Measurements from ENCODE around the gene PEX11B.

Gene PEX11B

DNA sequence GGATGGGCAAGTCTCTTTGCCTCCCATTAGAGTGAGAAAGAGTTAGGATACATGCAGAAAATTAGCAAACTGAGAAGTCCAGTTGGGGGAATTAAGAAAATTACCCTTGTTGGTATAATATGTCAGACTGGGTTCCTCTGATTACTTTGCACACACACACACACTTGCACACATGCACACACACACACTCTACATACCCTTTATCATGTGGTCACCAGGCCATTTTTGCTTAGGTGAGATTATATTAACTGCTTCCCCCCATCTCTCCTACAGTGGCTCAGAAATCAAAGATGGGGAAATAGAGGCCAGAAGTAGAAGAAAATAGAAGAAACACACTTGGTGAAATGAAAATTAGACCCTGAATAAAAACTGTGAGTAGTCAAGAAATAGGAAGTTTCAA lies 40.2 kb upstream of the PEX11B start:
- Mint-ChIP-seq H3K9me3 (no peaks in the 10 kb centered on the region), H3K4me3 (no peak overlapping the region), H3K4me1 (ENCODE audit: low read depth) (peaks cover 67% of the 10 kb centered on the region)

DNA sequence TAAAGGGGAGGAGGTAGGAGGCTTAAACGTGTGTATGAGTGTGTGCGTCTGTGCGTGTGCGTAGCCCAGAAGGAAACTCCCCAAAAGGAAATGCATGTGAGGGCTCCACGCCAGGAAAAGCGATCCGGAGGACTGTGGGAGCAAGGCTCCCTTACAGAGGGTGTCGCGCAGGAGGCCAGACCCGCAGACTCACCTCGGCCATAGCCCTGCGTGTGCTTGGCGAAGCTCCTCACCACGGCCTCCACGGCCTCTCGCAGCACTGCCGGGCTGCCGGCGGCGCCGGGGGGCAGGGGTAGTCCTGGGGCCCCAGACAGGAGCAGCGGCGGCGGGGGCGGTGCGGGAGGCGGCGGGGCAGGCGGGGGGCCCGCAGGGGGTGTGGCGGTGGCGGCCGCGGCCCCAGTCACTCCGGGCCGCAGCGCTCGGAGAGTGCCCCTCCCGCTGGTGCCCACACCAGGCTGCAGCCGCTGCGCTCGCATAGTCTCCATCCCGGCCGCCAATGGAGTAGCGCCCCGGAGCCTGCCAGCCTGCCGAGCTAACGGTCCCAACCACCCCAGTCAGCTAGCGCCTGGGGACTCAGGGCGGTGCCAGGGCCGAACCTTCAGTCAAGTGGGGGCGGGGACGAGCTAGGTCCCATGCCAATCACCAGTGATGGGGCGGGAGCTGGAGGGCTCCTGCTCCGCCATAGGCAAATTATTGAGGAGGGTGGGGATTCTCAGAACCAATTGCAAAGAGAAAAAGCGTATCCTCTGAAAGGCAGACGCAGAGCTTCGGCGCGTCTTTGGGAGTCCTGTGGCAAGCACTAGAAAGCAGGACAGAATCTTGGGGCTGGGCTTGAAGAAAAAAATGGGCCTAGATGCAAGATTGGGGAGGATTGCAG lies 39.2 kb upstream of the PEX11B start, which contains the start of gene LIX1L:
Gene LIX1L, minus strand, starts transcription at position 575 of the 877 bp plus-strand sequence. Its CDS starts 90 bp downstream, at position 485.
- peaks cover 56% of the 10 kb centered on the region for H3K4me1 Mint-ChIP-seq (ENCODE audit: low read depth)
- H3K9me3 Mint-ChIP-seq, result no peaks in the 10 kb centered on the region
- peaks cover 4% of the 10 kb centered on the region for H3K36me3 Mint-ChIP-seq (ENCODE audit: low read depth)
- H3K4me3 Mint-ChIP-seq, result peak within 1 kb of the TSS; percentile 96
- peak within 1 kb of the TSS; percentile 92 for H3K27ac Mint-ChIP-seq
- H3K27me3 Mint-ChIP-seq (ENCODE audit: low read depth), result peaks cover 6% of the 10 kb centered on the region

More for the DNA sequence above, 40.2 kb upstream of the PEX11B start:
- Mint-ChIP-seq H3K27me3 (ENCODE audit: low read depth) (peaks cover 6% of the 10 kb centered on the region), H3K27ac (no peak overlapping the region), H3K36me3 (ENCODE audit: low read depth) (peaks cover 6% of the 10 kb centered on the region)

DNA sequence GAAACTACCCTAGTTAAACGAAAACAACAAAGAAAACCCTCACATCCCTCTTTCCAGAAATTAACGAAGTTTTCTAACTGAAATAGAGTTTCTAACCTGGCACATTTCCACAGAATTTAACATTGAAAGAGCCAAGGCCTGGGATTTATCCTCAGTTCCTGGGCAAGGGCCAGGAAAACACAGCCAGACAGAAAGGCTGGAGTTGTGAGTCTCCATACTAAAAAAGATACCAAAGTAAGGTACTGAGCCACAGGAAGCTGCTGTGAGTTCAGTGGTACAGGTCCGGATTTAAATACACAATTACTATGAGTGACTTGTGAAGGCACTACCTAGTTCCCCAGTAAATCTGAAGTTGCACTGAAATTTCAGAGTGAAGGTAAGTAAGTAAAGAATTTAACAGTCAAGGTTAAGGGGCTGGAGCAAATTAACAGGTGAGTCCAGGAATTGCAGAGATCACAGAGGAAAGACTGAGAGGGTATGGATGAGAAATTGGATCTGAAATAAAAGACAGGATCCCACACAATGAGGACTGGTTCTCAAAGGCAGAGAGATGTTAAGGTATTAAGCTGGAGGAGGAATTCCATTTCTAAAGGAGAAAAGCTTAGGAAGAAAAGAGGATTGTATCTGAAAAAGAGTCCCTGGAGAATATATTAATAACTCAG lies 38.4 kb upstream of the PEX11B start:
- Mint-ChIP-seq H3K4me1 (ENCODE audit: low read depth) (peaks cover 52% of the 10 kb centered on the region), H3K27me3 (ENCODE audit: low read depth) (peaks cover 6% of the 10 kb centered on the region), H3K9me3 (no peaks in the 10 kb centered on the region), H3K27ac (peak overlapping the region; percentile 92), H3K4me3 (peak overlapping the region; percentile 96), H3K36me3 (ENCODE audit: low read depth) (peaks cover 8% of the 10 kb centered on the region)

DNA sequence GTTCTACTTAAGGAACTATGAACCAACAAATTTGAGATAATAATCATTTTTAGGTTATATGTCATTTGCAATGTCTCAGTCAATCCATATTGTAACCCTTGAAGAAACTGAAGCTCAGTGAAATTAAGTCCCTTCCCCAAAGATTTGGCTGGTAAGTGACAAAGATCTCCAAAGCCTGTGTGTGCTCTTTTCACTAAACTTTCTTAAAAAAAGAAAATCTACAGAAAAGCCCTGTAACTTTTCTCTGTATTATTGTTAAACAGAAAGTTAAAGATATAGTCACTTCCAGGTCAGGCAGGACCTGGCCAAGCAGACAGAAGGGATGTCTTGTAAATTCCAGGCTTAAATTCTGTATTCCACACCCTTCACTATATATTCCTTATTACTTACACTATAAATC lies 37.8 kb upstream of the PEX11B start:
- Mint-ChIP-seq H3K4me3 (peak overlapping the region; percentile 96), H3K4me1 (ENCODE audit: low read depth) (peaks cover 52% of the 10 kb centered on the region), H3K27me3 (ENCODE audit: low read depth) (peaks cover 6% of the 10 kb centered on the region), H3K9me3 (no peaks in the 10 kb centered on the region), H3K27ac (peak overlapping the region; percentile 92), H3K36me3 (ENCODE audit: low read depth) (peaks cover 11% of the 10 kb centered on the region)

DNA sequence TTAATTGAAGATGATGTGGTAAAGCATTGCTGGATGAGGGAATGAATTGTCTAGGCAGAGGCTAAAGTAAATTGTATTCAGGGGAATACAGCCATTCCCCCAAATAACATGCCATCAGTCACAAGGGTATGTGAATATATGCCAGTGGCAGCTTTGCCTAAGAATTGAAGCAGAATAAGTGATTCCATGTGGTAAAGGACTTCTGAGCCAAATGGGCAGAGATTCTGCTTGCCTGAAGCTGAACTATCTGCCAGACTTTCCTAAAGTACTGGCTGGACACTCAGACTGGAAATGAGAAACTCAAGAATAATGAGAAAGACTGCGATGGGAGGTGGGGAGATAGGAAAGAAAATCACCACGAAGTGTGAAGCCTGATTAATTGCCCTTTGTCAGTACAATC lies 36.9 kb upstream of the PEX11B start:
- H3K9me3 Mint-ChIP-seq, result no peaks in the 10 kb centered on the region
- peak overlapping the region; percentile 33 for H3K4me3 Mint-ChIP-seq
- H3K27ac Mint-ChIP-seq, result no peak overlapping the region
- H3K27me3 Mint-ChIP-seq (ENCODE audit: low read depth), result peaks cover 6% of the 10 kb centered on the region
- H3K36me3 Mint-ChIP-seq (ENCODE audit: low read depth), result peaks cover 11% of the 10 kb centered on the region
- peaks cover 55% of the 10 kb centered on the region for H3K4me1 Mint-ChIP-seq (ENCODE audit: low read depth)

DNA sequence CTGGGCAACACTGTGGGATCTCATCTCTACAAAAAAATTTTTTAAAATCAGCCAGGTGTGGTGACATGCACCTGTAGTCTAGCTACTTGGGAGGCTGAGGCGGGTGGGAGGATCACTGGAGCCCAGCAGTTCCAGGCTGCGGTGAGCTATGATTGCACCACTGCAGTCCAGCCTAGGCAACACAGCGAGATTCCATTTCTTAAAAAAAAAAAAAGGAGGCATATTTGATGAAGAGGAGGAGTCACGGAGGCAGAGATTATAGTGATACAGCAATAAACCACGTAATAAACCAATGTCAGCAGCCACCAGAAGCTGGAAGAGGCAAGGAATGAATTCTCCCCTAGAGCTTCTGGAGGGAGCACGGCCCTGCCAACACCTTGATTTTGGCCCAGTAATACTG lies 35.3 kb upstream of the PEX11B start:
- Mint-ChIP-seq H3K4me1 (ENCODE audit: low read depth) (peaks cover 48% of the 10 kb centered on the region), H3K27me3 (ENCODE audit: low read depth) (no peaks in the 10 kb centered on the region), H3K4me3 (no peak overlapping the region), H3K27ac (no peak overlapping the region), H3K9me3 (no peaks in the 10 kb centered on the region), H3K36me3 (ENCODE audit: low read depth) (peaks cover 18% of the 10 kb centered on the region)

DNA sequence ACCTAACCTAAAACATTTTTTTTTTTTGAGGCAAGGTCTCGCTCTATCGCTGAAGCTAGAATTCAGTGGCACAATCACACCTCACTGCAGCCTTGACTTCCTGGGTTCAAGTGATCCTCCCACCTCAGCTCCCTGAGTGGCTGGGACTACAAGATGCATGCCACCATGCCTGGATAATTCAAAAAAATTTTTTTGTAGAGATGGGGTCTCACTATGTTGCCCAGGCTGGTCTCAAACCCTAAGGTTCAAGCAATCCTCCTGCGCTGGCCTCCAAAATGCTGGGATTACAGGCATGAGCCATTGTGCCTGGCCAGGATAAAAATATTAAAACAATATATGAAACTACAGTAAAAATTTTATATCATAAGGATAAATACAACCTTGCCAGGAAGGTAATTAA lies 34.4 kb upstream of the PEX11B start:
- Mint-ChIP-seq H3K27me3 (ENCODE audit: low read depth) (no peaks in the 10 kb centered on the region), H3K4me1 (ENCODE audit: low read depth) (peaks cover 42% of the 10 kb centered on the region), H3K27ac (no peak overlapping the region), H3K4me3 (no peak overlapping the region), H3K36me3 (ENCODE audit: low read depth) (peaks cover 18% of the 10 kb centered on the region), H3K9me3 (no peaks in the 10 kb centered on the region)

DNA sequence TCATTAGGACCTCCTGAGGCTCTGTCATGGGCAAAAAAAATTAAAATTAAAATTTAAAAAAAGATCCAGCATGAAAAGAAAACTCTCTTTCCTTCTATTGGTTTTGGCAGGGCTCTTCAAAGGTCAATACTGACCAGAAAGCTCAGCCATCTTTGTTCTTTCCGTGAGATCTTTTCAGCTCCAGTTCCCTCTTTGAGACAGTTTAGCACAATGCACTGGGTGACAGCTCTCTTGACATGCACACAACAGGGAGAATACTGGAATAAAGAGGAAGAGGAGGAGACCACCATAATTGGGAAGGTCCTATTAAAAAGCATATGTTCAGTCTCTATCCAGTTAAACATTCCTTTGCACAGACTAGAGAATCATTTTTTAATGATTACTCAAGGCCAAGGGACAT lies 33.0 kb upstream of the PEX11B start:
- H3K27ac Mint-ChIP-seq, result no peak overlapping the region
- peaks cover 35% of the 10 kb centered on the region for H3K4me1 Mint-ChIP-seq (ENCODE audit: low read depth)

DNA sequence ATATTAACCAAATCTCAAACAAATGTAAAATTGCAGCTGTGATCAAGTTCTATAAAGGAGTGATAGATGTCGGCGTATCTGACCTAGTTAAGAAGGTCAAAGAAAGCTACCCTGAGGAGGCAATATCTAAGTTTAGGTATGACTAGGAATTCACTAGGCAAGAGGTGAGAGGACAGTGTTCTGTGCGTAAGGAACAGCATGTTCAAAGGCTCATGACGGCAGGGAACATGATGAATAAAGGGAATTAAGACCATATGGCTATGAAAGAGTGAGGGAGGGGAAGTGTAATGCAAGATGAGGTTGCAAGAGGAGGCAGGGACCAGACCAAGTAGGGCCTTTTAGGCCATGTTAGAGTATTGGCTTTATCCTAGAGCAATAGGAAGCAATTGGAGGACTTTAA lies 30.7 kb upstream of the PEX11B start:
- peaks cover 18% of the 10 kb centered on the region for H3K36me3 Mint-ChIP-seq (ENCODE audit: low read depth)
- no peak overlapping the region for H3K27ac Mint-ChIP-seq
- H3K4me1 Mint-ChIP-seq (ENCODE audit: low read depth), result peaks cover 16% of the 10 kb centered on the region

More for the DNA sequence above, 33.0 kb upstream of the PEX11B start:
- no peaks in the 10 kb centered on the region for H3K9me3 Mint-ChIP-seq
- peaks cover 21% of the 10 kb centered on the region for H3K36me3 Mint-ChIP-seq (ENCODE audit: low read depth)
- H3K4me3 Mint-ChIP-seq, result no peak overlapping the region
- H3K27me3 Mint-ChIP-seq (ENCODE audit: low read depth), result no peaks in the 10 kb centered on the region

DNA sequence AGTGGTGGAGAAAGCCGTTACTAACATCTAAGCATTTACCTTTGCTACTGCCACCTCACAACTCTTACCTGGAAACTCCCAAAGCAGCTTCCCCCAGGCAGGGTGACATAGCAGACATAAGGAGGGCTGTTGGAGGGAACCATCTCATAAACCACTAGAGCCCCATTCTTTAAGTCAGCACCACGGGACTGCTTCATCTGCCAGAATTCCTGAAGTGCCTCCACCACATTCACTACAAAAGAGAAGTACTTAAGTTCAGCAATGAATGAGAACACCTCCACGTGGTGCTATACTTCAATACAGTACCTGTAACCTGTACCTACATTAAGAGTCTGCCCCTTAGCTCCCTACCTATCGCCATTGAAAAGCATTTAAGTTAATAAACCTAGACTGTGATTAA lies 29.0 kb upstream of the PEX11B start:
- no peaks in the 10 kb centered on the region for H3K9me3 Mint-ChIP-seq

More for the DNA sequence above, 30.7 kb upstream of the PEX11B start:
- H3K27me3 Mint-ChIP-seq (ENCODE audit: low read depth), result no peaks in the 10 kb centered on the region
- H3K9me3 Mint-ChIP-seq, result no peaks in the 10 kb centered on the region
- H3K4me3 Mint-ChIP-seq, result no peak overlapping the region

DNA sequence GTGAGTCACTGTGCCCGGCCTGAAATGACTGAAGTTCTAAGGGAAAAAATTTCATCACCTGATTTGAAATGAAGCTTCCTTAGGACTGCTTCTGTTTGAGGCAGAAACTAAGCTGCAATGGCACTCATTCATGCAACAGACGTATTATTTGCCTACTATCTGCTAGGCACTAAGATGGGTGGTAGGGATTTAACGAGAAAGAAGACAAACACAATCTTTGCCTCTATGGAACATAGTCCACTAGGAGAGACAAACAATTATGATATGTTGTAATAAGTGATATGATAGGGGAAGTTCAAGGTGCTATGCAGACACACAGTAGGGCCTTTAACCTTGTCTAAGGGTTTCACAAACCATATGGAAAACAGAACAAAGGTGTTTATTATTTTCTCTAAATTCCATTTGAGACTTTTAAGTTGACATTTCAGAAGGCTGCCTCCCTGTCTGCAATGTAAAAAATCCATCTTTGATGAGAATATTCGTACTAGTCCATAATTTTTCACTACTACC lies 28.0 kb upstream of the PEX11B start:
- Mint-ChIP-seq H3K9me3 (no peaks in the 10 kb centered on the region), H3K27ac (no peak overlapping the region), H3K4me1 (ENCODE audit: low read depth) (peaks cover 14% of the 10 kb centered on the region), H3K4me3 (no peak overlapping the region), H3K36me3 (ENCODE audit: low read depth) (peaks cover 23% of the 10 kb centered on the region), H3K27me3 (ENCODE audit: low read depth) (no peaks in the 10 kb centered on the region)

More for the DNA sequence above, 29.0 kb upstream of the PEX11B start:
- Mint-ChIP-seq H3K4me3 (no peak overlapping the region), H3K27ac (no peak overlapping the region), H3K4me1 (ENCODE audit: low read depth) (peaks cover 17% of the 10 kb centered on the region), H3K36me3 (ENCODE audit: low read depth) (peaks cover 22% of the 10 kb centered on the region), H3K27me3 (ENCODE audit: low read depth) (no peaks in the 10 kb centered on the region)

DNA sequence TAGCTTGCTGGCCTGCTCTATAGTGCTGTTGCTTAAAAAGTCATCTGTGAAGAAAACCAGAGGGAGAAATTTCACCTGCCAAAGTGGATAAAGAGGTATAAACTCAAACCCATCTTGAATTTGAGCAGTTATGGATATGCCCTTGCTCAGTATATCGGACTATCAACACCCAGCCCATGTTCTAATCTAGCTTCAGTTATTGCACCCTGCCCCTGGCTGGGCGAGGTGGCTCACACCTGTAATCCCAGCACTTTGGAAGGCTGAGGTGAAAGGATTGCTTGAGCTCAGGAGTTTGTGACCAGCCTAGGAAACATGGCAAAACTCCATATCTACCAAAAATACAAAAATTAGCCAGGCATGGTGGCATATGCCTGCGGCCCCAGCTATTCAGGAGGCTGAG lies 26.0 kb upstream of the PEX11B start:
- Mint-ChIP-seq H3K4me1 (ENCODE audit: low read depth) (peaks cover 2% of the 10 kb centered on the region), H3K27ac (no peak overlapping the region), H3K9me3 (no peaks in the 10 kb centered on the region), H3K36me3 (ENCODE audit: low read depth) (peaks cover 18% of the 10 kb centered on the region), H3K27me3 (ENCODE audit: low read depth) (no peaks in the 10 kb centered on the region), H3K4me3 (no peak overlapping the region)

DNA sequence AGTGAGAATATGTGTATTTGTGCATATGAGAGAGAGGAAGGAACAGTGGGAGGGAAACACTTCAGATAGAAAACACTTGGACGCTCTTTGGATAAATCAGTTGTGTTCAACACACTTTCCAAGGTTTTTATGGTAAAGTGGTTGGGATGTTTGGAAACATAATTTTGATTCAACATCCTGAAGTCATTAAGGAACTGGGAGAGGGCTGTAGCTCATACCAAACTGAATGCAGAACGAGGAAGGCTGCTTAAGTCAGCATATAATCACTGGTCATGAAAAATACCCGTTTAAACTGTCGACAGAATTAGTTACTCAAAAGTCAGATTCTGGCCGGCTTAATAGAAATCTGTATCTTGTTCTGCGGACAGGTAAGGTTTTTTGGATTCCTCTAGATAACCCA lies 24.4 kb upstream of the PEX11B start:
- no peak overlapping the region for H3K27ac Mint-ChIP-seq
- no peaks in the 10 kb centered on the region for H3K27me3 Mint-ChIP-seq (ENCODE audit: low read depth)
- H3K4me1 Mint-ChIP-seq (ENCODE audit: low read depth), result peaks cover 2% of the 10 kb centered on the region
- H3K9me3 Mint-ChIP-seq, result no peaks in the 10 kb centered on the region
- H3K36me3 Mint-ChIP-seq (ENCODE audit: low read depth), result peaks cover 15% of the 10 kb centered on the region
- no peak overlapping the region for H3K4me3 Mint-ChIP-seq

DNA sequence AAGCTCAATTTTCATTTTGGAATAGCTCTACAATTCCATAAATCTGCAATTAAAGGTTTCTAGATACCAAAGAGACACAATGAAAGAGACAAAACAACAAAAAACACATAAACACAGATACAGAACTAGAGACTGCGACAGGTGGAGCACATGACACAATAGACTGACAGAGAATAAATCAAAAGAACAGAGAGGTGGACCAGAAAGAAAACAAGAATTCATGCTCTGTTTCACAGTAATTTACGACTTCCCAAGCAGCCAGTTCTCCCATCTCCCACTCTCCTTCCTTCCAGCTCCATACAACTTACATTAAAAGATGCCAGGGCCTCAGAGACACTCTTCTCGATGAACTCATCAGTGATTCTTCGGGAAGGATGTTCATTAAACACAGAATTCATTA lies 23.9 kb upstream of the PEX11B start:
- H3K4me3 Mint-ChIP-seq, result no peak overlapping the region
- no peaks in the 10 kb centered on the region for H3K9me3 Mint-ChIP-seq
- no peaks in the 10 kb centered on the region for H3K27me3 Mint-ChIP-seq (ENCODE audit: low read depth)
- H3K36me3 Mint-ChIP-seq (ENCODE audit: low read depth), result peaks cover 15% of the 10 kb centered on the region
- H3K4me1 Mint-ChIP-seq (ENCODE audit: low read depth), result peaks cover 2% of the 10 kb centered on the region
- H3K27ac Mint-ChIP-seq, result no peak overlapping the region

DNA sequence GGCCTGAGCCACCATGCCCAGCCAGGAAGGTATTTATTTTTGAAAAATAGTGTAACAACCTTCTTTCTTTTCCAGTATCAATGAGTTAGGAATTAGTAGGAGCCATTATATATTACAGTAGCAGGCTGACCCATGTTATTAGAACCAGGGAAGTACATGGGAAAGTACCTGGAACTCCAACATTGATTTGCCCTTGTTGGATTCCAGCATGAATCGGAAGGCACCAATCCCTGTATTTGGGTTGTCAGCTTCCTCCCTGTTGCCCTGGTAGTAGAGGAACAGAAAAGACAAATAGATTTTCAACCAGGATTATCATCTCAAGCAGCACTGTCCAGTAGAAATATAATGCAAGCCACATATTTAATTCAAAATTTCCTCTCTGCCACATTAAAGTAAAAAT lies 18.9 kb upstream of the PEX11B start:
- Mint-ChIP-seq H3K27me3 (ENCODE audit: low read depth) (no peaks in the 10 kb centered on the region), H3K9me3 (no peaks in the 10 kb centered on the region), H3K27ac (no peak overlapping the region), H3K4me1 (ENCODE audit: low read depth) (peaks cover 15% of the 10 kb centered on the region), H3K36me3 (ENCODE audit: low read depth) (peaks cover 25% of the 10 kb centered on the region), H3K4me3 (no peak overlapping the region)

All from T-helper 1 cell treated with Interleukin-12 subunit alpha and Interleukin-12 subunit beta and Interleukin-4 antibody, amounts not matched to agents 30 μg/mL and 1 μg/mL, for 36 hours (primary cell).